GM21390 (cell line): ENCODE results near the gene VSTM4.

ENCODE experiments used
- ATAC-seq: cut with Tn5 transposase; IDR thresholded peaks from one replicate; pipeline ENCODE4 v1.9.1; 2021; ENCODE audit not compliant: unreplicated experiment

The VSTM4 gene

GRCh38 chr10:49072166-49072885 is 43.0 kb downstream of the VSTM4 start:
- no peak for ATAC-seq

GRCh38 chr10:49071160-49071761 is 44.1 kb downstream of the VSTM4 start:
- no peak for ATAC-seq

- ATAC-seq, result no peak
Observed at GRCh38 chr10:49070701-49071100, 44.6 kb downstream of the VSTM4 start.

GRCh38 chr10:49068672-49069217 is 46.6 kb downstream of the VSTM4 start:
- ATAC-seq, result no peak

- no peak for ATAC-seq
Observed at GRCh38 chr10:49068209-49068608, 47.1 kb downstream of the VSTM4 start.

GRCh38 chr10:49066944-49067730 is 48.2 kb downstream of the VSTM4 start:
- ATAC-seq, result no peak

GRCh38 chr10:49062229-49062628 is 53.1 kb downstream of the VSTM4 start:
- ATAC-seq, result no peak

- no peak for ATAC-seq
Observed at GRCh38 chr10:49061667-49062066, 53.7 kb downstream of the VSTM4 start.

GRCh38 chr10:49058463-49059255 is 56.7 kb downstream of the VSTM4 start:
- no peak for ATAC-seq

GRCh38 chr10:49057231-49057880 is 58.0 kb downstream of the VSTM4 start:
- ATAC-seq, result no peak

- ATAC-seq, result no peak
Observed at GRCh38 chr10:49056356-49056755, 59.0 kb downstream of the VSTM4 start.

GRCh38 chr10:49055221-49055849 is 60.0 kb downstream of the VSTM4 start:
- ATAC-seq, result no peak

GRCh38 chr10:49054753-49055152 is 60.6 kb downstream of the VSTM4 start:
- no peak for ATAC-seq

GRCh38 chr10:49053998-49054692 is 61.2 kb downstream of the VSTM4 start:
- no peak for ATAC-seq

GRCh38 chr10:49053053-49053997 is 62.0 kb downstream of the VSTM4 start:
- ATAC-seq, result peak; percentile 58

- no peak for ATAC-seq
Observed at GRCh38 chr10:49052069-49052468, 63.3 kb downstream of the VSTM4 start.

- ATAC-seq, result no peak
Observed at GRCh38 chr10:49050906-49051305, 64.4 kb downstream of the VSTM4 start.

GRCh38 chr10:49050366-49050765 is 65.0 kb downstream of the VSTM4 start:
- no peak for ATAC-seq
